ENCODE results near the gene TMEM242. TPM values are rescaled to one million over a fixed set of nuclear protein-coding genes. Genes with fewer than 3 reads are reported as not detected.

The TMEM242 gene
- polyA plus RNA-seq, 1 donor: 10.2 TPM

DNA sequence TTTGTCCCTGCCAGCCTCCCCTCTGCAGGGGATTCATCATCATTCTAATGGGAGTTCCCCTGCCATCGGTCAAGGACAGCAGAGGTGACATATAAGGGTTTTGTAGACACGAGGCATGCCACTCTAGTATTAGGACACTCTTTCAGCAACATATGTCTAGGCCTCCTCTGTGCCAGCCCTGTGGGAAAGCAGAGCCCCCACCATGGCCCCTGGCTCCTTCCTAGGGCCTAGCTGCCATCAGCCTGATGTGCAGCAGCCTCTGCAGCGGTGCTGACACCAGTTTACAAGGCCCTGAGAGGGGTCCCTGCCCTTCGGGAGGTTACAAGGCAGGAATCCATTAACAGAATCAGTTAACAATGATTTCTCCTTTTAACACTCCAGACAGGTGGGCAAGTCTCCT, 32.5 kb downstream of the TMEM242 start:
- no peak for DNase-seq (ENCODE audit: low read depth)

DNA sequence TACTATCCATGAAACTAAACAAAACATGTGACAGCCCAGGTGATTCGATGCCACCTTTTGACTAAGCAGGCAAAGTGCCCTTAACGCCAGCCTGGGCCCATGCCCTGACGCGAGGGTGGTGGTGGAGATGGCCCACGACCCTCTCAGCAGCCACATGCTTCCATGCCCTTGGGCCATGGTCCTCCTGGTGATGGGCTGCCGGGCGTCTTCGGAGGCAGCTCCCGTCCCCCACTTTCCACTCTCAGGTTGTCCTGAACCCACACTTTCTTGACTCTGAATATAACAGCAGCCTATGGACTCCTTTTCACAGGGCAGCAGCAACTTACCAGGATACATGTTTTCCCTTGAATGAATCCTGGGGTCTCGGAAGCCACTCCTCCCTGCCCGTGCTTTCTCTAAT, 33.6 kb downstream of the TMEM242 start:
- DNase-seq (ENCODE audit: low read depth): no peak

DNA sequence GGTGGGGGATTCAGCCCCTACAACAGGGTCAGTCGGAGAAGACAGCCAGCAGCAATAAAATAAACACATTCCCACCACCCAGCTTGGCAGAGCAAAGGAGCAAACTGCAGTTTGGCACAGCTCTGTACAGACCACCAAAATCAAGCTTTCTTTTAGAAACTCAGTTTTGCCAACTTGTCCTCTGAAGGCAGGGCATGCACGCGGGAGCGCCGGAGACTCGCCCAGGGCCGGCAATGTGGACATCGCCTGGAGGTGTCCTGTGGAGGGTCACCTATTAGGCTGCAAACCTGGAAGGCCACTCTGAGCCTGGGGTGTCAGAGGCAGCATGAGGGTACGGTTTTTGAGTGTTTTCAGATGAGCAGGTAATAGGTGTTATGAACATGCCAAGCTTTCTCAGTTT, 34.7 kb downstream of the TMEM242 start:
- no peak for DNase-seq (ENCODE audit: low read depth)

DNA sequence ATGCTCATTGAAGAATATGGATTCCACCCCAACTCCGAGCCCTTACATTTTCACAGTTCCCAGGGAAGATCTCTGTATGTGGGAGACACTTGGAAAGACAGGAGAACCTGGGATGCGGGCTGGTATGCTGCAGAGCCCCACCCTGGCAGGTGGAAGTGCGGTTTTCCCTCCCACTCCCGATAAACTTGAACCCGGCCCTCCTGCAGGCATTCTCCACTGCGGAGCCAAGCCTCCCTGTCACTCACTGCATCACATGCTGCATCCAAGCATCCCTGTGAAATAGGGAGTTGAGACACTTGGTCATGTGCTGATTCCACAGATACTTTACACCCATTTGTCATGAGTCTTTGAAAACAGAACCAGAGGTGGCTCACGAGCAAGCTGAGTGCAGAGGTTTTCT, 35.4 kb downstream of the TMEM242 start:
- no peak for DNase-seq (ENCODE audit: low read depth)

DNA sequence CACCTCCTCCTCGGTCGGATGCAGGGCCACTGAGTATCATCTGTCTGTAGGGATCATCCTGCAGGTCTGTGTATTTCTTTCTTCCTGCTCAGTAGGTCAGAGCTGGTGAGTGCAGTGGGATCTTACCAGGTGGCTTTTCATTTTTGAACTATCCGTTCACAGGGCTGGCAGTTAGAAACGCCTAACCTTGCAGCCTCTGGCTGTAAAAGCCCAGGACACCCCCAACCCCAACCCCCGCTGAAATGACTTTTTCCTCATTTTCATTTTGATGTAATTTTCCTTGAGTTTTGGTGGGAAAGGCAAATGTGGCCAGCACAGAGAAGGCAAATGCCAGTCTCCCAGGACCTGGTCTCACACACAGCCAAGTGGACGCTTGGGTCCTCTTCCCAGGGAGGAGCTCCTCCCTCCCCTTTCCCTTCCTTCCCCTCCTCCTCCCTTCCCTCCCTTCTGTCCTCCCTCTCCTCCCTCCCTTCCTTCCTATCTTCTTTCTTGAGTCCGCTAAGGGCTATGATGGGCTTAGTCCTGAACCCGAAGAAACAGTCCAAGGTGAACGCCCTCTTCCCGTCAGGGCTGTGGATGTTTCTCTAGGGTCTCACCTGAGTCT, 36.0 kb downstream of the TMEM242 start:
- DNase-seq (ENCODE audit: low read depth): no peak

DNA sequence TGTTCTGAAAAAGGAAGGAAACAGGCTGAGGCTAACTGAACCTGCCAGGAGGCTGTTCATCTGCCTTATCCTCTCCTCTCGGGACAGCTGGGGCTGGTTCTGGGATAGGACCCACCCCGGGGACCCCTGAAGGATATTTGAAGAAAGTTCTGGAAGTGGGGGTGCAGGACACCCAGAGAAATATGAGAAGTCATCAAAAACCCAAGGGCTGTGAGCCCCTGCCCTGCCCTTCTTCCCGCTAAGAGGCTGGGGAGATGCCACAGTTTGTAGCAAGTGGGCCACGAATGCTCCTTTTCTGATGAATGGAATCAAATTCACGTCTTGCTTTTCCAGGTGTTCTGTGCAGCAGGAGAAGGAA, 37.9 kb downstream of the TMEM242 start:
- DNase-seq (ENCODE audit: low read depth): no peak

DNA sequence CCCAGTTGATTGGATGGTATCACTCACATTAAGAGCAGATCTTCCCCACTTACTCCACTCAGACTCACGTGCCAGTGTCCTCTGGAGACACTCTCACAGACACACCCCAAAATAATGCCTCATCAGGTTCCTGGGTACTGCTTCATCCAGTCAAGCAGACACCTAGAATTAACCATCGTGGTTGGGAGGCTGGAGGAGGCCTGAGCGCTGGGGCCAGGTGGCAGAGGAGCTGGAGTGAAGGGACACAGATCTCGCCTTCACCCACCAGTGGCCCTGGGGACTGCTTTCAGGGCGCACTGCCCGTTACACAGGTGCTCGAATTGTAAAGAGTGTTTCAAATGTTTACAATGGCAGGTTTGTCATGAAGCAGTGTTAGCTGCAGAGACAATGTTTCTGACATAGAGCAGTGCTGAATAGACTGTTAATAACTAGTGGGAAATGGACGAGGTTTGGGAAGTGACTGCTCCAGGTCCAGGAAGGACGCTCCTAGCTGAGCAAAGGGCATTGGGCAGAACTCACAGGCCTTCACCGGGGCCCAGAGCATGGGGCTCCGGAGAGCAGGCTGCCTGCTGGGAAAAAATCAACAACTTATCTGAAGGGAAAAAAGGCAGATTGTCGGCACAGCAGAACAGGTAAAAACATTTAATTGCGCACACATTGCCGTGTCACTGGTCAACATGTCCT, 38.4 kb downstream of the TMEM242 start:
- no peak for DNase-seq (ENCODE audit: low read depth)

DNA sequence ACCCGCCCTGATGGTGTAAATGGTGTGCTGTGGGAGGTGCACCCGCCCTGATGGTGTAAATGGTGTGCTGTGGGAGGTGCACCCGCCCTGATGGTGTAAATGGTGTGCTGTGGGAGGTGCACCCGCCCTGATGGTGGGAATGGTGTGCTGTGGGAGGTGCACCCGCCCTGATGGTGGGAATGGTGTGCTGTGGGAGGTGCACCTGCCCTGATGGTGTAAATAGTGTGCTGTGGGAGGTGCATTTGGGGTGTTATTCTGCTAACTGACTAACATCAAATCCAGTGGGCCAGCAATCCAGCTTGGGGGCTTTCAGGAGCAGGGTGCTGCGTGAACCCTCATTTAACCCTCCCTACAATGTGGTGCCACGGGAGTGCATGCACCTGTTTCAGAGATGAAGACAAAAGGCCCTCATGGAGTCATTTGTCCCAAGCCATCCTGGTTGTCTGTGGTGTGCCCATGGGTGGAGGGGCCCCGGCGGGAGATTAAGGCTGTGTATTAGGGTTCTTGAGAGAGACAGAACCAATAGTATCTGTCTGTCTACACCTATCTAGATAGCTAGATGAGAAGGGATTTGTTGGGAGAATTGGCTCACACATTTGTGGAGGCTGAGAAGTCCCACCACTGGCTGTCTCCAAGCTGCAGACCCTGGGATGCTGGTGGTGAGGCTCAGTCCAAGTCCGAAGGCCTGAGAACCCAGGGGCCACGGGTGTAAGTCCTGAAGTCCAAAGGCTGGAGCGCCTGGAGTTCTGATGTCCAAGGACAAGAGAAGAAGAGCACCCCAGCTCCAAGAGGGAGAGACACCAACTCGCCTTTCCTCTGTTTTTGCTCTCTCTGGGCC, 39.2 kb downstream of the TMEM242 start:
- no peak for DNase-seq (ENCODE audit: low read depth)

DNA sequence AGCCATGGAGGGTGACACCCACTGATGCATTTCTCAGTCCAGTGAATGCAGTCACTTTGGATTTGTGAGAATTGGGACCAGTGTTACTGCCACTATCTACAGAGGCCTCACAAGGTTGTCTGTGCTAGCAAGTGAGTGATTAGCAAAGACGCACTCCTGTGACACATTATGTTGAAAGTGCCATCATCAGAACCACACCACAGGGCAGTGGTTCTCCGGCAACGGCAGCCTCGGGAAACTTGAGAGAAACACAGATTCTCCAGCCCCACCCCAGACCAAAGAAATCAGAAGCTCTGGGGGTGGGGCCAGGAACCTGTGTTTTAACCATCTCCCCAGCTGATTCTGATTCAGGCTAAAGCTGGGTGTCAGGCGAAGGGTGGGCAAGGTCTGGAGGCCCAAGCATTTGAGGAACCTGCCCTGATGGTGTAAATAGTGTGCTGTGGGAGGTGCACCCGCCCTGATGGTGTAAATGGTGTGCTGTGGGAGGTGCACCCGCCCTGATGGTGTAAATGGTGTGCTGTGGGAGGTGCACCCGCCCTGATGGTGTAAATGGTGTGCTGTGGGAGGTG, 39.9 kb downstream of the TMEM242 start:
- DNase-seq (ENCODE audit: low read depth): no peak

DNA sequence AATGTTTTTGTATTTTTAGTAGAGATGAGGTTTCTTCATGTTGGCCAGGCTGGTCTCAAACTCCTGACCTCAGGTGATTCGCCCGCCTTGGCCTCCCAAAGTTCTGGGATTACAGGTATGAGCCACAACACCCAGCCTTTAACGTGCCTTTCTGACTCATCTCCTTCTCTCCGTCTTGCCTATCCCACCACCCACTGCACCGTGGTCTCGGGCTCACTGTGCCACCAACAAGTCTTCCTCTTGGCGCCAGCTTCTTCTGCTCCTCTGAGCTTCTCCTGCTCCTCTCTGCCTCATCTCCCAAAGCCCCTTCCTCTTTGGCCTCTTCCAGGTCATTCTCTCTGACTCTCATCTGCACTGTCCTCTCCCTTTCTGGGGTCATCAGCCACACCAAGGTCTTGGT, 41.0 kb downstream of the TMEM242 start:
- no peak for DNase-seq (ENCODE audit: low read depth)

DNA sequence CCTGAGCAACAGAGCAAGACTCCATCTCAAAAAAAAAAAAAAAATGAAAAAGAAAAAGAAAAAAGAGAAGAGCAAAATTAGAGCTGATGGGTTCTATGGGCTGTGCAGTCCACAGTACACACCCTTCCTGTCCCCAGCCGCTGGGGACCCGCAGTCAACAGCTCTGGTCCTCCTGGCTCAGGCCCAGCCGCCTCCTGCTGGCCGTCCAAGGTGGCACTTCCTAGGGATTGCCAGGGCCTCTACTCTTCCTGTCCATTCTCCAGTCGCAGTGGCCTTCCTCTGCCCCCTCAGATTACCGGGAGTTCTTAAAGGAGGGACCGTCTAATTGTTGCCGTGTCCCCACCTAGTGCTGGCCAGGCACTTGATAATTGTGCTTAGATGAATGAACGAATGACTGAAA, 41.7 kb downstream of the TMEM242 start:
- no peak for DNase-seq (ENCODE audit: low read depth)

DNA sequence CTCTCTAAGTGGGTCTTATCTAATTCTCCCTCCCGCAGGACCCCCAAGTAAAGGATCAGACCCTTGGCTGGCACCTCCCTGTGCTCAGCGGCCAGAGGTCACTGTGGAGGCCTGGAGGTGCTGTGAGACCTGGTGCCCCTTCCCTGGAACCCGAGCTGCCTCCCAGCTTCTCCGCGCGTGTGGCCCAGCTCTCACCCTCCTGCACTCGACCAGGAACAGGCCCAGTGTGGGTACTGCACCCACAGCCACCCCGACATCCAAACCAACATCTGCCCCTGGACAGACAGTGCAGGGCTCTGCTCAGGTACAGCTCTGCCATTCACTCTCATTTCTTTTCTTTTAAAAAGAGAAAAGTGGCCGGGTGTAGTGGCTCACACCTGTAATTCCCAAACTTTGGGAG, 42.4 kb downstream of the TMEM242 start:
- no peak for DNase-seq (ENCODE audit: low read depth)

DNA sequence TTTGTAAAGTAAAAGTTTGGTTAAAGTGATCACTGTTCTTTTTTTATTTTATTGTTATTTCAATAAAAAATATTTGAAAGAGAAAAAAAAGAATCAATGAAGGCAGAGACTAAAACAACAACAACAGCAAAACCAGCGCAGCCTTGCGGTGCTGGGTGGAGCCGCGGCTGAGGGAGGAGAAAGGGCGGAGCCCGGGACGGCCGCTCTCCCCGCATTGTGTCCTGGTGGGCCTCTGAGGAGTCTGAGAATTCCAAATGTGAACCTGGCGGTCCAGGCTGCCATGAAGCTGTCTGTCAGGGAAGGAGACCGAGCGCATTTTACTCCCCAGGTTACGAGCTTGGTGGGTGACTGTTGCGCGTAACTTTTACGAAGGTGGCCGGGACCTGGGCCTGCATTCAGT, 43.2 kb downstream of the TMEM242 start:
- DNase-seq (ENCODE audit: low read depth): no peak

DNA sequence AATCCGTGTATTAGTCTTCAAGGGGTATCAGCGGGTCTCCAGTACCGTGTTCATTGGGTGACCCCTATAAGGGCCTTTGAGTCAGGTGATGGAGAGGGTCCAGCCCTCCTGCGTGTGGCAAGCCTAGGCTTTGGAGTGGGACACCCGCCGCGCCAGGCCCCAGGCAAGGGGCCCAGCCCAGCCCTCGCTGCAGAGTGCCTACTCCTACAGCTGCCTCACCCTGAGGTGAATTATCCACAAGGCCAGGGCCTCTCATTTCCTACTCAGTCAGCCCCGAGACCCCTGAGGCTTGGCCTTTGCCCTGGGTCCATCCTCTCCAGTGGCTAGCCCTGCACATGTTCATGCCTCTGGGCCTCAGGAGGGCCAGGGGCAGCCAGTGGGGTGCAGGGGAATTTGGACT, 45.1 kb downstream of the TMEM242 start:
- DNase-seq (ENCODE audit: low read depth): no peak

DNA sequence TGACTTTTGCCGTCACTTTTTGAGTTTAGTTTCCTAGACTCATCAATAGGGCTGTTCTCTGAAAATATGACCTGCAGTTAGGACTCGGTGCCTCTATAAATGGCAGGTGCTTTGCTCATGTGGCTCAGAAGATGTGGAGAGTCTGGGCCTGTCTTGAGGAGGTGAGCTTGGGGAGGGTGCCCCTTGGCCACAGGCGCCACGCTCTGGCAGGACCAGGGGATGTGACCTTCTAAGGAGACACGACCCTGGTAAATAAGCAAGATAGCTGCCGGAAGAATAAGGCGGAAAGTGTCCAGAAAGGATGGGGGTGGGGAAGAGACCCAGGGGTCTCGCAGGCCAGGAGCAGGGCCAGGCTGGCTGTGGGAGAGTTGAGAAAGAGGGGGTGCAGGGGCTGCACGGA, 46.6 kb downstream of the TMEM242 start:
- no peak for DNase-seq (ENCODE audit: low read depth)

DNA sequence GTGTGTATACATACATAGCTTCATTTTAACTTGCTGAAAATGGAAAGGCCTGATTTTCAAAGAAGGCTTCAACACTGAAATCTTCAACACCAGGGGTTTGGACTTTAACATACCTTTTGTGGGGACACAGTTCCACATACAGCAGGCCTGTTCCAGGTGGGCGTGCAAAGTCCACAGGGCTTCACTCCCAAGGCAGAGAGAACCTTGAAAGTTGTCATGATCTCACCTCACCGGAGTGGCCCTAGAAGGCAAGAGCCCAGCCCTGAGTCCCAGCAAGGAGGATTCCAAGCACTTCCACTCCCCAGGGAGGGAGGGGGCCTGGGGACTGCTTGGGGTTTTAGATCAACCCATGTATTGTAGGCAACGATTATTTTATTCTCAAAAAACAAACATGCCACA, 47.2 kb downstream of the TMEM242 start:
- no peak for DNase-seq (ENCODE audit: low read depth)

DNA sequence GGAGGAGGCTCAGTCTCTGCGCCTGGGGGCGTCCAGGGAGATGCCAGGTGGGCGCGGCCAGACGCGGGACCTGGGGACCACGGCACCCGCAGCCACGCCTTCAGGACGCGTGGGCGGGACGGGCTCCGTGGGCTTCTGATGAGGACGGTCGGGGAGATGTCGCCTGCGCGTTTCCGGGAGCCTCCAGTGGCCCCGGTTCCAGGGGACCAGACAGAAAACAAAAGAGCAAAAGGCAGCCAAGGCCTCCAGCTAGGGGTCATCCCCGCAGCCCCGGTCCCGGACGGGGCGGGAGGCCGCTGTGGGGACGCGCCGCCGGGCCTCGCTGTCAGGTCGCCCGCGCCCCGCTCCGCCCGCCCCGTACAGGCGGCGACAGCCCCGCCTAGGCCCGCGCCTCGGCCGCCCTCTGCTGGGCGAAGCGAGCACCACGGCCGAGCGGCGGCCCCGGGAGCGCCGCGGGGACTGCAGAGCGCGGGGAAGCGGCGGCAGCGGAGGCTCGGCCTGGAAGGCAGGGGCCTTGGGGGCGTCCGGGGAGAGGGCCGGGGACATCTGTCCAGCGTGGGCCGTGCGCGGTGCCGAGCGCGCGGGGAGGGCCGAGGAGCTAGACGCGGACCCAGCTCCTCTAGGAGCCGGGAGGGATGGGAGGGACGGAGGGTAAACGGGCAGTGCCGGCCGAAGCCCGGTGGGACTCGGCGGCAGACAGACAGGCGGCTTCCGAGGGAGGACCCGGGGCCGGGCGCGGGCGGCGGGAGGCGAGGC, 48.7 kb downstream of the TMEM242 start:
- DNase-seq (ENCODE audit: low read depth): no peak

DNA sequence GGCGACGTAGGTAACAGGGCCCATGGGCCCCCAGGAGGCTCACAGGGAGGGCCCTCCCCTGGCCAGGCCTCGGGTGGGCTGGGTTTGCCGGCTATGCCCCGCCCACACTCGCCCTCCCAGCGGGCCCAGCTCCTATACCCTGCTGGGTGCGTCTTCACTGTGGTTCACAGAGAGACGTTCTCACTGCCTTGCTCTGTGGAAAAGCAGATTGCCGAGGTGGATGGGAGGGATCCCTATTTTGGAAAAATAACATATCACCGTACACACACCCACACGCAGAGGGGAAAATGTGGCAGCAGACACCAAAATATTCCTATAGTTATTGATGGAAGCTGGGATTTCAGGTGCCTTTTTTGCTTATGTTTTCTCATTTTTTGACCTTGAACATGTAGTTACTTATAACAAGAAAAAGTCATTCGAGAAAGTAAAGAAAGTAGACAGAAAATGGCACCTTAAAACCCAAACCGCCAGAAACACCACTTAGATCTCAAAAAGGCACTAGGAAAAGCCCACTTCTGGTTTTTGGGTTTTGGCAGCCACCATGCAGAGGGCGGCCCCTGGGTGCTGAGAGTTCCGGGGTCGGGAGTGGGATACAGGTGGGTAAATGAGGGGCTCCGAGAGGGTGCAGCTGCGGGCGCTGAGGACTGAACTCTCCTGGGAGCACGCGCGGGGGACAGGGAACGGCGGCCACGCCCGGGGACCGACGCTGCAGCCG, 49.4 kb downstream of the TMEM242 start:
- no peak for DNase-seq (ENCODE audit: low read depth)

DNA sequence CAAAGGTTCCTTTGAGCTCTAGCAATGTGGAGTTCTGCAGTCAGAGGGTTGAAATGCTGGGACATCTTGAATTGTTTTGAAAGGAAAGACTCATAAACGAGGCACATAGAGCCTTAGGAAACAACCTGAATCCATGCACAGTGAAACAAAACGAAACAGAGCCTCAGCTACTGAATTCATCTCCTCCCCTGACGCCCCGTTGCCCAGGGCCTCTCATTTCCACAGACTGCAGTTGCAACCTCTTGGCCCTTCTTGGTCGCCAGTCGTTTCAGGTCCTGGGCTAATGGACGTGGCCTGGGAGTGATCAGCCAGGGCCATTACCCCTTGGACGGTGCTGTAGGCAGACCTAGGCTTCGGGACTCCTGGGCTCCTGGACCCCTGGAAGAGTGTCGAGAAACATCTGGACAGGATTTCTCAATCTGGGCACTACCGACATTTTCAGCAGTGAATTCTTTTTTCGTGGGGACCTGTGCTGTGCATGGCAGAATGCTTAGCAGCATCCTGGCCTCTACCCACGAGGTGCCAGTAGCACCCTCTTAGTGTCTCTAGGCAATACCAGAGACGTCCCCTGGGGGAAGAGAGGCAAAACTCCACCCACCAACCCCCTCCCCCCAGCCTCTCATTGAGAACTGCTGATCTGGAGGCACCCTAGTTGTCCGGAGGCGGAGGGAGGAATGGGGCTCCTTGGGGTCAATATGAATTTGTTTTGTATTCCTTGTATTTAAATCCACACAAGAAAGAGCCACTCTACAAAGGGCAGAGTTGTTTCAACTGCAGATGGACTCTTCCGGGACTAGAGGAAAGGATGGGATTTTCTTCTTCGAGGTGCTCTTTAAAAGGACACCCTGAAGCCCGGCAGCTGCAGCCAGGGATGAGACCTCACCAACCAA, 50.2 kb downstream of the TMEM242 start:
- DNase-seq (ENCODE audit: low read depth): no peak

DNA sequence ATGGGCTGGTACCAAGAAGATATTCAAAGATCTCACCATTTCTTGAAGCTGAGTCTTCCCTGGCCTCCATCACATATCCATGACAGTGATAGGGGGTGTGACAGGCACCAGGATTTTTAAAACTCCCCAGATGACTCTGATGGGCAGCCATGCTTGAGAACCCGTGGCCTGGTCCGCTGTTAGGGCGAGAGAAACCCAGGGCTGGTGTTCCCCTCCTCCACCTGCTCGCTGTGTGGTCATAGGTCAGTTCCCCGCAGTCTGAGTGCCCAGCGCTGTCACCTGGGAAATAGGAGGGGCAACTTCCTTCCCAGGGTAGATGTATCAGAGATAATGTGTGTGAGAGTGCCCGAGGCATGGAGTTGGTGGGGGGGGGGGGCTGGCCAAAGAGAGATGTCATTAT, 50.9 kb downstream of the TMEM242 start:
- DNase-seq (ENCODE audit: low read depth): no peak

Data from forelimb muscle (tissue), 1 donor.